Karpas-422 (cell line): ENCODE data around the gene ASXL1. TPM values are rescaled to one million over a fixed set of nuclear protein-coding genes. Genes with fewer than 3 reads are reported as not detected.

Experiments
- DNase-seq: peaks from one replicate; pipeline ENCODE4 v3.0.0-alpha.2; 2015
- H2AFZ ChIP-seq: fragments of 200-600 bp; sonication (generic); 2 replicates; pipeline ENCODE4 v1.6.1; 2014; ENCODE audit warnings: antibody characterized with exemption, low read length, mixed read lengths
- H3K27ac ChIP-seq: fragments of 200-600 bp; sonication (generic); 2 replicates; pipeline ENCODE4 v1.5.1; 2014; ENCODE audit warnings: mild to moderate bottlenecking, low read length, moderate library complexity
- H3K27me3 ChIP-seq: fragments of 200-600 bp; sonication (generic); 2 replicates; pipeline ENCODE4 v1.6.1; 2014; ENCODE audit warnings: low read length, mixed read lengths
- H3K36me3 ChIP-seq: fragments of 200-600 bp; sonication (generic); 2 replicates; pipeline ENCODE4 v1.6.1; 2014; ENCODE audit warnings: low read length, mixed read lengths; ENCODE audit not compliant: insufficient read depth
- H3K4me1 ChIP-seq: fragments of 200-600 bp; sonication (generic); 2 replicates; pipeline ENCODE4 v1.6.1; 2014; ENCODE audit warnings: mild to moderate bottlenecking, low read length, mixed read lengths
- H3K4me2 ChIP-seq: fragments of 200-600 bp; sonication (generic); 2 replicates; pipeline ENCODE4 v1.6.1; 2014; ENCODE audit warnings: low read length, low read depth, mild to moderate bottlenecking; ENCODE audit not compliant: poor library complexity, severe bottlenecking
- H3K4me3 ChIP-seq: fragments of 200-600 bp; sonication (generic); 2 replicates; pipeline ENCODE4 v1.5.1; 2014; ENCODE audit warnings: mild to moderate bottlenecking, antibody characterized with exemption, low read length, mixed read lengths
- H3K79me2 ChIP-seq: fragments of 200-600 bp; sonication (generic); 2 replicates; pipeline ENCODE4 v1.6.1; 2014; ENCODE audit warnings: mild to moderate bottlenecking, low read length, mixed read lengths
- H3K9ac ChIP-seq: fragments of 200-600 bp; sonication (generic); 2 replicates; pipeline ENCODE4 v1.6.0; 2014; ENCODE audit warnings: low read length
- H3K9me2 ChIP-seq: fragments of 200-600 bp; sonication (generic), shearing (Covaris generic); replicated peaks from 2 replicates; pipeline ENCODE4 v1.6.0; 2014; ENCODE audit warnings: mild to moderate bottlenecking, low read length, moderate library complexity; ENCODE audit not compliant: insufficient read depth
- H3K9me3 ChIP-seq: fragments of 300-700, 200-600 bp; sonication (generic); 2 replicates; pipeline ENCODE4 v1.6.1; 2014; ENCODE audit warnings: low read length, mixed read lengths
- H4K20me1 ChIP-seq: fragments of 200-600 bp; sonication (generic); 2 replicates; pipeline ENCODE4 v1.6.1; 2014; ENCODE audit warnings: mild to moderate bottlenecking, antibody characterized with exemption, low read length, low read depth; ENCODE audit not compliant: insufficient read depth
- total RNA-seq: library from RNA; depleted of rRNA; stranded (reverse); fragments of >200 nt; shearing (Covaris generic); gene quantifications from 2 replicates; pipeline ENCODE4 v1.2.3, GENCODE V29; 2014; ENCODE audit warnings: low replicate concordance

ASXL1 gene
- total RNA-seq, 1 experiment from 2014 or later, result 39.9 TPM

- peak overlapping the region; percentile 74 for H3K4me3 ChIP-seq
- DNase-seq, result peak; percentile 59
- no peaks in the 10 kb centered on the region for H3K27me3 ChIP-seq
- peak overlapping the region; percentile 98 for H3K4me2 ChIP-seq
- H3K79me2 ChIP-seq, result peaks cover 67% of the 10 kb centered on the region
- peak overlapping the region; percentile 80 for H3K27ac ChIP-seq
- peak overlapping the region; percentile 82 for H3K9ac ChIP-seq
- no peak overlapping the region for H2AFZ ChIP-seq
- peaks cover 80% of the 10 kb centered on the region for H3K4me1 ChIP-seq
- no peaks in the 10 kb centered on the region for H3K9me3 ChIP-seq
- H3K36me3 ChIP-seq, result no peaks in the 10 kb centered on the region
- peaks cover 6% of the 10 kb centered on the region; the same call in 1 of the 2 replicates for H4K20me1 ChIP-seq
- no peaks in the 10 kb centered on the region for H3K9me2 ChIP-seq
These were observed 1.7 kb downstream of the ASXL1 start for GRCh38 chr20:32359633-32360332.

GRCh38 chr20:32360333-32360634 is 2.2 kb downstream of the ASXL1 start:
- Histone ChIP-seq H3K4me3 (peak overlapping the region; percentile 74), H3K9me2 (no peaks in the 10 kb centered on the region), H3K36me3 (no peaks in the 10 kb centered on the region), H3K4me2 (peak overlapping the region; percentile 98), H2AFZ (no peak overlapping the region), H3K4me1 (peaks cover 80% of the 10 kb centered on the region), H3K27me3 (no peaks in the 10 kb centered on the region), H3K27ac (peak overlapping the region; percentile 80), H3K9me3 (no peaks in the 10 kb centered on the region), H3K9ac (peak overlapping the region; percentile 82), H3K79me2 (peaks cover 72% of the 10 kb centered on the region), H4K20me1 (peaks cover 6% of the 10 kb centered on the region; the same call in 1 of the 2 replicates)
- no peak for DNase-seq

GRCh38 chr20:32362901-32363364 is 4.8 kb downstream of the ASXL1 start:
- Histone ChIP-seq H3K4me3 (no peak overlapping the region), H4K20me1 (peaks cover 6% of the 10 kb centered on the region; the same call in 1 of the 2 replicates), H3K4me2 (peak overlapping the region; percentile 56), H3K9ac (peak overlapping the region; percentile 8; the same call in 1 of the 2 replicates), H3K9me3 (no peaks in the 10 kb centered on the region), H3K79me2 (peaks cover 93% of the 10 kb centered on the region), H2AFZ (no peak overlapping the region), H3K4me1 (peaks cover 84% of the 10 kb centered on the region), H3K27ac (peak overlapping the region; percentile 71), H3K9me2 (no peaks in the 10 kb centered on the region), H3K36me3 (no peaks in the 10 kb centered on the region), H3K27me3 (no peaks in the 10 kb centered on the region)
- peak; percentile 42 for DNase-seq

DNA sequence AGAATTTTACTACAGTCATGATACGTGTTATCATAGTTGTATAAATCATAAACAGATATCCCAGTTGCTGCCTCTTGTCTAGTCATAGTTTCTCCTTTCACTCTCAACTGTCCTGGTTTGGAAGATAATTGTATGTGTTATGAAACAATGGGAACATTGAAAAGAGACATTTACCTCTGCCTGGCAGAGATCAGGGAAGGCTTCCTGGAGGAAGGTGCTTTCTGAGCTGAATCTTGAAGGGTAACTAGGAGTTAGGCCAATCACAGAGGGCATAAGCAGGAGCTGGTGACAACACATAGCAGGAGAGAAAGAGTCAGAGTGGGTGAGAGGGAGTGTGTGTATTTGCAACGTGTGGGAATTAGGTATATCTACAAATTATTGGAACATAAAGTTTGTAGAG is 5.4 kb downstream of the ASXL1 start:
- Histone ChIP-seq H4K20me1 (peaks cover 6% of the 10 kb centered on the region; the same call in 1 of the 2 replicates), H3K27ac (peak overlapping the region; percentile 71), H3K9me3 (no peaks in the 10 kb centered on the region), H3K9ac (peak overlapping the region; percentile 8; the same call in 1 of the 2 replicates), H3K4me2 (peak overlapping the region; percentile 56), H3K9me2 (no peaks in the 10 kb centered on the region), H3K4me3 (no peak overlapping the region), H3K27me3 (no peaks in the 10 kb centered on the region), H2AFZ (no peak overlapping the region), H3K36me3 (no peaks in the 10 kb centered on the region), H3K79me2 (peaks cover 98% of the 10 kb centered on the region), H3K4me1 (peaks cover 90% of the 10 kb centered on the region)
- no peak for DNase-seq

GRCh38 chr20:32364554-32365208 is 6.5 kb downstream of the ASXL1 start:
- Histone ChIP-seq H3K9me2 (no peaks in the 10 kb centered on the region), H3K4me3 (no peak overlapping the region), H3K79me2 (peaks cover 99% of the 10 kb centered on the region), H3K4me1 (peaks cover 97% of the 10 kb centered on the region), H2AFZ (no peak overlapping the region), H3K36me3 (peaks cover 8% of the 10 kb centered on the region; the same call in 1 of the 2 replicates), H3K9me3 (no peaks in the 10 kb centered on the region), H3K4me2 (peak overlapping the region; percentile 64), H3K27me3 (no peaks in the 10 kb centered on the region), H4K20me1 (peaks cover 6% of the 10 kb centered on the region; the same call in 1 of the 2 replicates), H3K9ac (no peak overlapping the region; the same call in 1 of the 2 replicates), H3K27ac (peak overlapping the region; percentile 71)
- DNase-seq, result no peak

DNA sequence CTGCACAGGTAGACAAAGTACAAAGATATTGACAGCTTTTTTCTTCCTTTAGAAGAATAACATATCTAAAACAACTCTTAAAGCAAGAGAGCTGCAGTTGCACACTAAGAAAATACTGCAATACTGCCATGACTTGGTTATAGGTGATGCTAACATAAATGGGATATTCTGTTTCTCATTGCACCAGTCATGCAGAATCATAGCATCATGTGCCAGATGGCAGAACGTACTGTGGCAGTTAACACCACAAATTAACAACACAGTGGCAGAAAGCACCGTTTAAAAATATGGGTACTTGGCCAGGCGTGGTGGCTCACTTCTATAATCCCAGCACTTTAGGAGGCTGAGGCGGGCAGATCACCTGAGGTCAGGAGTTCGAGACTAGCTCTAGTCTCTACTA is 7.4 kb downstream of the ASXL1 start:
- Histone ChIP-seq H3K9me2 (no peaks in the 10 kb centered on the region), H3K27me3 (no peaks in the 10 kb centered on the region), H3K9me3 (no peaks in the 10 kb centered on the region), H3K4me2 (peak overlapping the region; percentile 64), H3K4me3 (no peak overlapping the region), H3K4me1 (peaks cover 88% of the 10 kb centered on the region), H3K79me2 (peaks cover 99% of the 10 kb centered on the region), H4K20me1 (peaks cover 6% of the 10 kb centered on the region; the same call in 1 of the 2 replicates), H3K9ac (0 out of 2 replicates have a peak overlapping the region, but pooled peaks have one; percentile 7), H3K27ac (peak overlapping the region; percentile 80), H3K36me3 (peaks cover 16% of the 10 kb centered on the region; the same call in 1 of the 2 replicates), H2AFZ (no peak overlapping the region)
- DNase-seq, result no peak

DNA sequence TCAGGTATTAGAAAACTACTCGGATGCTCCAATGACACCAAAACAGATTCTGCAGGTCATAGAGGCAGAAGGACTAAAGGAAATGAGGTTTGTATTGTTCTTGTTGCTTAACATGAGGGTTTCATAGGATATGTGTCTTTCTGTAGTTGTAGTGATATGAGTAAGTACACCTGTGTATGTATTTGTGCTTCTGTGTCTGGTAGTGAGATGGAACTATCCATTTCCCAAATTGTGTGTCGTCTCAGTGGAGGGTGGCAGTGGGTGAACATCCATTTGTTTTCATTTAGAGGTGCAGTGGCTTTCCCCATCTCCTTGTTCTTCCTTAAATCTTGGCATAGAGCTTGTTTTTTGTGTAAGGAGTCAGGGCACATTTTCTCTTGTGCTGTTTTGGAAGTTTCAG is 8.2 kb downstream of the ASXL1 start:
- Histone ChIP-seq H3K9ac (no peak overlapping the region), H3K4me2 (peak overlapping the region; percentile 64), H3K79me2 (peaks cover 99% of the 10 kb centered on the region), H3K27me3 (no peaks in the 10 kb centered on the region), H3K9me2 (no peaks in the 10 kb centered on the region), H3K9me3 (no peaks in the 10 kb centered on the region), H3K4me1 (peaks cover 82% of the 10 kb centered on the region), H3K27ac (peak overlapping the region; percentile 80), H4K20me1 (peaks cover 6% of the 10 kb centered on the region; the same call in 1 of the 2 replicates), H3K4me3 (no peak overlapping the region), H3K36me3 (peaks cover 16% of the 10 kb centered on the region; the same call in 1 of the 2 replicates), H2AFZ (no peak overlapping the region)
- no peak for DNase-seq

GRCh38 chr20:32368323-32368722 is 10.2 kb downstream of the ASXL1 start:
- Histone ChIP-seq H3K4me1 (peaks cover 63% of the 10 kb centered on the region), H3K79me2 (peaks cover 93% of the 10 kb centered on the region), H3K4me2 (peak overlapping the region; percentile 64), H3K9me3 (no peaks in the 10 kb centered on the region), H3K27ac (peak overlapping the region; percentile 80), H3K9me2 (no peaks in the 10 kb centered on the region), H3K4me3 (peak overlapping the region; percentile 23; the same call in 1 of the 2 replicates), H3K9ac (peak overlapping the region; percentile 30), H3K36me3 (peaks cover 25% of the 10 kb centered on the region), H2AFZ (no peak overlapping the region), H4K20me1 (peaks cover 4% of the 10 kb centered on the region; the same call in 1 of the 2 replicates), H3K27me3 (no peaks in the 10 kb centered on the region)
- DNase-seq, result no peak
